WTC11 (cell line): Measurements from ENCODE around the gene IKBKG. TPM values are rescaled to one million over a fixed set of nuclear protein-coding genes. Genes with fewer than 3 reads are reported as not detected.

Experiments
- ATAC-seq: fragments of 200-7000 bp; cut with Tn5 transposase; 2 replicates; pipeline ENCODE4 v1.10.0; 2021; ENCODE audit warnings: mild to moderate bottlenecking, moderate library complexity
- CTCF ChIA-PET: fragments of 300-600 bp; sonication (Branson Sonifier 250); formaldehyde crosslinking; loops from one replicate; lab custom pipeline; 2021; ENCODE audit warnings: antibody characterized with exemption; lab: Charles Lee
- POLR2A ChIA-PET: fragments of 350-600 bp; sonication (Branson Sonifier 250); formaldehyde crosslinking; loops from one replicate; lab custom pipeline; 2021; ENCODE audit warnings: antibody characterized with exemption; lab: Charles Lee
- DNase-seq: peaks from one replicate; pipeline ENCODE4 v3.0.0; 2021; ENCODE audit warnings: low spot score
- H3K27ac Mint-ChIP-seq: 2 replicates; pipeline ENCODE4 v1.8.0; 2021; ENCODE audit warnings: mixed read lengths
- H3K27me3 Mint-ChIP-seq: 2 replicates; pipeline ENCODE4 v1.8.0; 2021; ENCODE audit warnings: low read depth, mild to moderate bottlenecking, moderate library complexity, mixed read lengths
- H3K36me3 Mint-ChIP-seq: 2 replicates; pipeline ENCODE4 v1.8.0; 2021; ENCODE audit warnings: mixed read lengths
- H3K4me1 Mint-ChIP-seq: 2 replicates; pipeline ENCODE4 v1.8.0; 2022; ENCODE audit warnings: mixed read lengths
- H3K4me3 Mint-ChIP-seq: 2 replicates; pipeline ENCODE4 v1.8.0; 2021; ENCODE audit warnings: mild to moderate bottlenecking, moderate library complexity, mixed read lengths
- H3K9me3 Mint-ChIP-seq: 2 replicates; pipeline ENCODE4 v1.8.0; 2021; ENCODE audit warnings: mixed read lengths
- ATF1 ChIP-seq: sonication (generic); formaldehyde crosslinking; IDR thresholded peaks from 2 replicates; pipeline ENCODE4 v1.8.1; 2023; ENCODE audit warnings: mild to moderate bottlenecking, moderate library complexity, missing genetic modification reagents
- ESRRA ChIP-seq: sonication (generic); formaldehyde crosslinking; IDR thresholded peaks from 2 replicates; pipeline ENCODE4 v1.8.1; 2022; ENCODE audit warnings: mild to moderate bottlenecking, missing genetic modification reagents, borderline replicate concordance
- ETV6 ChIP-seq: sonication (generic); formaldehyde crosslinking; IDR thresholded peaks from 2 replicates; pipeline ENCODE4 v1.8.1; 2022; ENCODE audit warnings: mild to moderate bottlenecking, missing genetic modification reagents
- FOXK1 ChIP-seq: sonication (generic); formaldehyde crosslinking; IDR thresholded peaks from 2 replicates; pipeline ENCODE4 v1.8.0; 2022; ENCODE audit warnings: mild to moderate bottlenecking, moderate library complexity, missing genetic modification reagents
- IRF2 ChIP-seq: sonication (generic); formaldehyde crosslinking; IDR thresholded peaks from 2 replicates; pipeline ENCODE4 v1.8.0; 2022; ENCODE audit warnings: low read depth, missing genetic modification reagents, borderline replicate concordance
- JAZF1 ChIP-seq: fragments of 250-450 bp; sonication (Bioruptor Pico); IDR thresholded peaks from 2 replicates; pipeline ENCODE4 v1.9.0; 2021; ENCODE audit warnings: moderate library complexity, mild to moderate bottlenecking, inconsistent platforms
- NR1H2 ChIP-seq: sonication (generic); formaldehyde crosslinking; IDR thresholded peaks from 2 replicates; pipeline ENCODE4 v1.9.0; 2021; ENCODE audit warnings: mild to moderate bottlenecking, moderate library complexity, missing genetic modification reagents
- NR3C1 ChIP-seq: sonication (generic); formaldehyde crosslinking; conservative IDR thresholded peaks from 2 replicates; pipeline ENCODE4 v1.8.1; 2023; ENCODE audit warnings: low read depth, mild to moderate bottlenecking, missing genetic modification reagents
- PRRX2 ChIP-seq: fragments of 250-450 bp; sonication (Bioruptor Pico); IDR thresholded peaks from 2 replicates; pipeline ENCODE4 v1.8.0; 2021; ENCODE audit warnings: mild to moderate bottlenecking
- SMAD3 ChIP-seq: sonication (generic); formaldehyde crosslinking; IDR thresholded peaks from 2 replicates; pipeline ENCODE4 v1.8.0; 2022; ENCODE audit warnings: missing genetic modification reagents, mild to moderate bottlenecking, borderline replicate concordance
- SP1 ChIP-seq: sonication (generic); formaldehyde crosslinking; conservative IDR thresholded peaks from 2 replicates; pipeline ENCODE4 v1.8.1; 2022; ENCODE audit warnings: missing genetic modification reagents
- STAT6 ChIP-seq: sonication (generic); formaldehyde crosslinking; conservative IDR thresholded peaks from 2 replicates; pipeline ENCODE4 v1.8.1; 2023; ENCODE audit warnings: mild to moderate bottlenecking, low read depth, missing genetic modification reagents, moderate library complexity
- TCF7 ChIP-seq: sonication (generic); formaldehyde crosslinking; IDR thresholded peaks from 2 replicates; pipeline ENCODE4 v1.8.0; 2022; ENCODE audit warnings: mild to moderate bottlenecking, low read depth, missing genetic modification reagents, moderate library complexity
- ZBTB21 ChIP-seq: sonication (generic); formaldehyde crosslinking; IDR thresholded peaks from 2 replicates; pipeline ENCODE4 v1.8.1; 2023; ENCODE audit warnings: mild to moderate bottlenecking, missing genetic modification reagents, borderline replicate concordance
- ZNF219 ChIP-seq: sonication (generic); formaldehyde crosslinking; IDR thresholded peaks from 2 replicates; pipeline ENCODE4 v1.8.0; 2023; ENCODE audit warnings: missing genetic modification reagents, mild to moderate bottlenecking, borderline replicate concordance
- total RNA-seq: library from RNA; stranded (reverse); gene quantifications from 3 replicates; pipeline ENCODE4 v1.2.3, GENCODE V29; 2021
- TF ChIP-seq, protein P1 (sequence below): sonication (generic); formaldehyde crosslinking; IDR thresholded peaks from 2 replicates; pipeline ENCODE4 v1.8.1; 2023; ENCODE audit warnings: mild to moderate bottlenecking, moderate library complexity, missing genetic modification reagents
- TF ChIP-seq, protein P2 (sequence below): sonication (generic); formaldehyde crosslinking; IDR thresholded peaks from 2 replicates; pipeline ENCODE4 v1.8.0; 2022; ENCODE audit warnings: mild to moderate bottlenecking, missing genetic modification reagents
- TF ChIP-seq, protein P3 (sequence below): fragments of 250-450 bp; sonication (Bioruptor Pico); IDR thresholded peaks from 2 replicates; pipeline ENCODE4 v1.9.0; 2021; ENCODE audit warnings: moderate library complexity, mild to moderate bottlenecking, inconsistent platforms, borderline replicate concordance
- TF ChIP-seq, protein P4 (sequence below): sonication (generic); formaldehyde crosslinking; IDR thresholded peaks from 2 replicates; pipeline ENCODE4 v1.8.0; 2022; ENCODE audit warnings: mild to moderate bottlenecking, missing genetic modification reagents
- TF ChIP-seq, protein P5 (sequence below): fragments of 250-450 bp; sonication (Bioruptor Pico); IDR thresholded peaks from 2 replicates; pipeline ENCODE4 v1.9.0; 2021; ENCODE audit warnings: mild to moderate bottlenecking, borderline replicate concordance
- TF ChIP-seq, protein P6 (sequence below): sonication (generic); formaldehyde crosslinking; conservative IDR thresholded peaks from 2 replicates; pipeline ENCODE4 v1.8.1; 2022; ENCODE audit warnings: mild to moderate bottlenecking, missing genetic modification reagents

IKBKG gene
- total RNA-seq, 1 experiment from 2014 or later: 29.1 TPM

GRCh38 chrX:154603438-154604430 is 56.3 kb downstream of the IKBKG start (continued):
- TF ChIP-seq, protein P1, sequence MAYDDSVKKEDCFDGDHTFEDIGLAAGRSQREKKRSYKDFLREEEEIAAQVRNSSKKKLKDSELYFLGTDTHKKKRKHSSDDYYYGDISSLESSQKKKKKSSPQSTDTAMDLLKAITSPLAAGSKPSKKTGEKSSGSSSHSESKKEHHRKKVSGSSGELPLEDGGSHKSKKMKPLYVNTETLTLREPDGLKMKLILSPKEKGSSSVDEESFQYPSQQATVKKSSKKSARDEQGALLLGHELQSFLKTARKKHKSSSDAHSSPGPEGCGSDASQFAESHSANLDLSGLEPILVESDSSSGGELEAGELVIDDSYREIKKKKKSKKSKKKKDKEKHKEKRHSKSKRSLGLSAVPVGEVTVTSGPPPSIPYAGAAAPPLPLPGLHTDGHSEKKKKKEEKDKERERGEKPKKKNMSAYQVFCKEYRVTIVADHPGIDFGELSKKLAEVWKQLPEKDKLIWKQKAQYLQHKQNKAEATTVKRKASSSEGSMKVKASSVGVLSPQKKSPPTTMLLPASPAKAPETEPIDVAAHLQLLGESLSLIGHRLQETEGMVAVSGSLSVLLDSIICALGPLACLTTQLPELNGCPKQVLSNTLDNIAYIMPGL (CRISPR knock-in tag): no peak
- no peak for TF ChIP-seq TCF7 (CRISPR knock-in tag)
- TF ChIP-seq NR1H2 (CRISPR knock-in tag): no peak
- TF ChIP-seq STAT6 (CRISPR knock-in tag): no peak

DNA sequence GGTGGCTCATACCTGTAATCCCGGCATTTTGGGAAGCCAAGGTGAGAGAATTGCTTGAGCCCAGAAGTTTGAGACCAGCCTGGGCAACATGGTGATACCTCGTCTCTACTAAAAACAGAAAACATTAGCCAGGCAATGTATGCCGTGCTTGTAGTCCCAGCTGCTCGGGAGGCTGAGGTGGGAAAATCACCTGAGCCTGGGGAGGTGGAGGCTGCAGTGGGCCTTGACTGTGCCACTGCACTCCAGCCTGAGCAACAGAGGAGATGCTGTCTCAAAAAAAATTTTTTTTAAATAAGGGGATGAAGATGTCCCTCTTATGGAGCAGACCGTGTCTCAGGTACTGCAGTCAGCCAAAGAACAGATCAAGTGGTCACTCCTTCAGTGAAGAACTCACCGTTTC is 58.1 kb downstream of the IKBKG start:
- Mint-ChIP-seq H3K9me3 (no peaks in the 10 kb centered on the region), H3K4me3 (no peak overlapping the region), H3K36me3 (no peaks in the 10 kb centered on the region), H3K27me3 (no peaks in the 10 kb centered on the region; the same call in 1 of the 2 replicates), H3K4me1 (peaks cover 28% of the 10 kb centered on the region), H3K27ac (no peak overlapping the region)
- DNase-seq: no peak
- CTCF ChIA-PET: no interaction called here
- ATAC-seq: no peak
- POLR2A ChIA-PET: no interaction called here
- no peak for TF ChIP-seq ESRRA (CRISPR knock-in tag)
- TF ChIP-seq, protein P2, sequence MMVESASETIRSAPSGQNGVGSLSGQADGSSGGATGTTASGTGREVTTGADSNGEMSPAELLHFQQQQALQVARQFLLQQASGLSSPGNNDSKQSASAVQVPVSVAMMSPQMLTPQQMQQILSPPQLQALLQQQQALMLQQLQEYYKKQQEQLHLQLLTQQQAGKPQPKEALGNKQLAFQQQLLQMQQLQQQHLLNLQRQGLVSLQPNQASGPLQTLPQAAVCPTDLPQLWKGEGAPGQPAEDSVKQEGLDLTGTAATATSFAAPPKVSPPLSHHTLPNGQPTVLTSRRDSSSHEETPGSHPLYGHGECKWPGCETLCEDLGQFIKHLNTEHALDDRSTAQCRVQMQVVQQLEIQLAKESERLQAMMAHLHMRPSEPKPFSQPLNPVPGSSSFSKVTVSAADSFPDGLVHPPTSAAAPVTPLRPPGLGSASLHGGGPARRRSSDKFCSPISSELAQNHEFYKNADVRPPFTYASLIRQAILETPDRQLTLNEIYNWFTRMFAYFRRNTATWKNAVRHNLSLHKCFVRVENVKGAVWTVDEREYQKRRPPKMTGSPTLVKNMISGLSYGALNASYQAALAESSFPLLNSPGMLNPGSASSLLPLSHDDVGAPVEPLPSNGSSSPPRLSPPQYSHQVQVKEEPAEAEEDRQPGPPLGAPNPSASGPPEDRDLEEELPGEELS: no peak
- TF ChIP-seq ATF1 (CRISPR knock-in tag): no peak
- TF ChIP-seq ETV6 (CRISPR knock-in tag): no peak
- no peak for TF ChIP-seq PRRX2 (CRISPR knock-in tag)
- TF ChIP-seq, protein P3, sequence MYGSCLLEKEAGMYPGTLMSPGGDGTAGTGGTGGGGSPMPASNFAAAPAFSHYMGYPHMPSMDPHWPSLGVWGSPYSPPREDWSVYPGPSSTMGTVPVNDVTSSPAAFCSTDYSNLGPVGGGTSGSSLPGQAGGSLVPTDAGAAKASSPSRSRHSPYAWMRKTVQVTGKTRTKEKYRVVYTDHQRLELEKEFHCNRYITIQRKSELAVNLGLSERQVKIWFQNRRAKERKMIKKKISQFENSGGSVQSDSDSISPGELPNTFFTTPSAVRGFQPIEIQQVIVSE (CRISPR knock-in tag): no peak
- no peak for TF ChIP-seq ZBTB21 (CRISPR knock-in tag)
- no peak for TF ChIP-seq FOXK1 (CRISPR knock-in tag)
- no peak for TF ChIP-seq IRF2 (CRISPR knock-in tag)
- TF ChIP-seq, protein P4, sequence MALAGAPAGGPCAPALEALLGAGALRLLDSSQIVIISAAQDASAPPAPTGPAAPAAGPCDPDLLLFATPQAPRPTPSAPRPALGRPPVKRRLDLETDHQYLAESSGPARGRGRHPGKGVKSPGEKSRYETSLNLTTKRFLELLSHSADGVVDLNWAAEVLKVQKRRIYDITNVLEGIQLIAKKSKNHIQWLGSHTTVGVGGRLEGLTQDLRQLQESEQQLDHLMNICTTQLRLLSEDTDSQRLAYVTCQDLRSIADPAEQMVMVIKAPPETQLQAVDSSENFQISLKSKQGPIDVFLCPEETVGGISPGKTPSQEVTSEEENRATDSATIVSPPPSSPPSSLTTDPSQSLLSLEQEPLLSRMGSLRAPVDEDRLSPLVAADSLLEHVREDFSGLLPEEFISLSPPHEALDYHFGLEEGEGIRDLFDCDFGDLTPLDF: no peak
- TF ChIP-seq ZNF219 (CRISPR knock-in tag): no peak
- no peak for TF ChIP-seq NR3C1 (CRISPR knock-in tag)
- TF ChIP-seq JAZF1 (CRISPR knock-in tag): no peak
- TF ChIP-seq, protein P5, sequence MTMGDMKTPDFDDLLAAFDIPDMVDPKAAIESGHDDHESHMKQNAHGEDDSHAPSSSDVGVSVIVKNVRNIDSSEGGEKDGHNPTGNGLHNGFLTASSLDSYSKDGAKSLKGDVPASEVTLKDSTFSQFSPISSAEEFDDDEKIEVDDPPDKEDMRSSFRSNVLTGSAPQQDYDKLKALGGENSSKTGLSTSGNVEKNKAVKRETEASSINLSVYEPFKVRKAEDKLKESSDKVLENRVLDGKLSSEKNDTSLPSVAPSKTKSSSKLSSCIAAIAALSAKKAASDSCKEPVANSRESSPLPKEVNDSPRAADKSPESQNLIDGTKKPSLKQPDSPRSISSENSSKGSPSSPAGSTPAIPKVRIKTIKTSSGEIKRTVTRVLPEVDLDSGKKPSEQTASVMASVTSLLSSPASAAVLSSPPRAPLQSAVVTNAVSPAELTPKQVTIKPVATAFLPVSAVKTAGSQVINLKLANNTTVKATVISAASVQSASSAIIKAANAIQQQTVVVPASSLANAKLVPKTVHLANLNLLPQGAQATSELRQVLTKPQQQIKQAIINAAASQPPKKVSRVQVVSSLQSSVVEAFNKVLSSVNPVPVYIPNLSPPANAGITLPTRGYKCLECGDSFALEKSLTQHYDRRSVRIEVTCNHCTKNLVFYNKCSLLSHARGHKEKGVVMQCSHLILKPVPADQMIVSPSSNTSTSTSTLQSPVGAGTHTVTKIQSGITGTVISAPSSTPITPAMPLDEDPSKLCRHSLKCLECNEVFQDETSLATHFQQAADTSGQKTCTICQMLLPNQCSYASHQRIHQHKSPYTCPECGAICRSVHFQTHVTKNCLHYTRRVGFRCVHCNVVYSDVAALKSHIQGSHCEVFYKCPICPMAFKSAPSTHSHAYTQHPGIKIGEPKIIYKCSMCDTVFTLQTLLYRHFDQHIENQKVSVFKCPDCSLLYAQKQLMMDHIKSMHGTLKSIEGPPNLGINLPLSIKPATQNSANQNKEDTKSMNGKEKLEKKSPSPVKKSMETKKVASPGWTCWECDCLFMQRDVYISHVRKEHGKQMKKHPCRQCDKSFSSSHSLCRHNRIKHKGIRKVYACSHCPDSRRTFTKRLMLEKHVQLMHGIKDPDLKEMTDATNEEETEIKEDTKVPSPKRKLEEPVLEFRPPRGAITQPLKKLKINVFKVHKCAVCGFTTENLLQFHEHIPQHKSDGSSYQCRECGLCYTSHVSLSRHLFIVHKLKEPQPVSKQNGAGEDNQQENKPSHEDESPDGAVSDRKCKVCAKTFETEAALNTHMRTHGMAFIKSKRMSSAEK (CRISPR knock-in tag): no peak
- no peak for TF ChIP-seq SP1 (CRISPR knock-in tag)
- TF ChIP-seq, protein P6, sequence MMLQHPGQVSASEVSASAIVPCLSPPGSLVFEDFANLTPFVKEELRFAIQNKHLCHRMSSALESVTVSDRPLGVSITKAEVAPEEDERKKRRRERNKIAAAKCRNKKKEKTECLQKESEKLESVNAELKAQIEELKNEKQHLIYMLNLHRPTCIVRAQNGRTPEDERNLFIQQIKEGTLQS (CRISPR knock-in tag): no peak
- TF ChIP-seq SMAD3 (CRISPR knock-in tag): no peak
